Vagina (tissue), 2 donors: ENCODE measurements around the gene TGM6. TPM values are rescaled to one million over a fixed set of nuclear protein-coding genes. Genes with fewer than 3 reads are reported as not detected.

ENCODE experiments used
- DNase-seq, 2 donors: peaks; one replicate each; pipeline ENCODE4 v3.0.0-alpha.2; 2017; ENCODE audit errors: extremely low spot score in 2 of 2
- H3K27ac ChIP-seq: fragments of 200-600 bp; sonication (generic); one replicate; pipeline ENCODE4 v1.5.1; 2019
- H3K27me3 ChIP-seq: fragments of 200-600 bp; sonication (generic); one replicate; pipeline ENCODE4 v1.5.1; 2019
- H3K36me3 ChIP-seq, 2 donors: fragments of 200-600 bp; sonication (generic); one replicate each; pipeline ENCODE4 v1.5.1; 2017 to 2019
- H3K4me1 ChIP-seq: fragments of 200-600 bp; sonication (generic); one replicate; pipeline ENCODE4 v1.5.1; 2019
- H3K4me3 ChIP-seq, 2 donors: fragments of 200-600 bp; sonication (generic); 1 replicate in 1 of 2; 2 replicates in 1 of 2; pipeline ENCODE4 v1.5.1; 2016 to 2019
- H3K9me3 ChIP-seq: fragments of 200-600 bp; sonication (generic); one replicate; pipeline ENCODE4 v1.5.1; 2019
- POLR2A ChIP-seq, 2 donors: fragments of 450-650 bp; IDR thresholded peaks; one replicate each; pipeline ENCODE4 v1.6.1; 2017; ENCODE audit warnings: antibody characterized with exemption in 2 of 2, mild to moderate bottlenecking in 2 of 2, moderate library complexity in 2 of 2
- POLR2AphosphoS5 ChIP-seq, 2 donors: sonication (generic); formaldehyde crosslinking; IDR thresholded peaks; one replicate each; pipeline ENCODE4 v1.9.0; 2017; ENCODE audit warnings: antibody characterized with exemption in 2 of 2, mild to moderate bottlenecking in 2 of 2, low read depth in 1 of 2; ENCODE audit not compliant: insufficient read depth in 1 of 2
- intact Hi-C: fragments of 100-400 bp; cut with DNase I; formaldehyde crosslinking; loops from one replicate; pipeline ENCODE4 v1.15.1; 2023
- total RNA-seq: library from RNA; depleted of rRNA; stranded (reverse); fragments of >200 nt; gene quantifications from one replicate; pipeline ENCODE4 v1.2.3, GENCODE V29; 2016
- TF ChIP-seq, protein P1 (sequence below), 3 experiments: fragments of 450-650 bp in 2 of 3; fragments of 200-600 bp in 1 of 3; sonication (generic) in 1 of 3; IDR thresholded peaks; one replicate each; pipeline ENCODE4 v1.5.1; 2017 to 2019; ENCODE audit warnings: antibody characterized with exemption in 3 of 3, mild to moderate bottlenecking in 2 of 3, moderate library complexity in 2 of 3

Gene TGM6
- total RNA-seq, 1 donor from 2014 or later: not detected

DNA sequence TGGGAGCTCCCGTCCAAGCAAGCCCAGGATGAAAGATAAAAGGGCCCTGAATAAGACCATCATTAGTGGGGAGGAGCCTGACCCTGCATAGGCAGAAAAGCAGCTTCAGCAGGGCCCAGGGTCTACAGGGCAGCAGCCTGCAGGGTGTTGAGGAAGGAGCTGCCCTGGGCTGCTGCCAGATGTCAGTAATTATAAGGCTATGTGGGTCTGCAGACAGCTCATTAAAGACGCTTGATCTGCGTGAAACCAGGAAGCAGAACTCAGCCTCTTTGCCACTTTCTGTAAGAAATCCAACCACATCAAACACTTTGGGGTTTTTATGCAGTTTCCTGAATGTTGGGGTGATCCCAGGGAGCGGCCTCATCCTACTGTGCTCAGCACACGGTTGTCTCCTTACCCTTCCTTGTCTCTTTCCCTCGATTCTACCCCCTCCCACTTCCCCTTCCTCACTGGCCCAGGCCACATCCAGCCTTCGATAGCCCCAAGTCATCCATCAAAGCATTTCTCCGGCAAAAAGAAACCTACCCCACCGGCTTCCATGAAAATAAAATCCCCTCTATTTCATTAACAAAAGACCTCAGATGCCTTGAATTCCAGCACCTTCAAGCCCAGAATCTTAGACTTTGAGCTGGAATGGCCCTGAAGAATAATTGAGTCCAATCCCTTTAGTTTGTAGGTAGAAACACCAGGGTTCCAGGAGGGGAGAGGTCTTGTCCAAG, 1.0 kb upstream of the TGM6 start:
- Histone ChIP-seq H3K36me3 (no peaks in the 10 kb centered on the region), H3K27ac (no peak overlapping the region), H3K4me1 (no peaks in the 10 kb centered on the region), H3K27me3 (no peaks in the 10 kb centered on the region), H3K9me3 (no peaks in the 10 kb centered on the region), H3K4me3 (no peak overlapping the region)
- TF ChIP-seq, protein P1, sequence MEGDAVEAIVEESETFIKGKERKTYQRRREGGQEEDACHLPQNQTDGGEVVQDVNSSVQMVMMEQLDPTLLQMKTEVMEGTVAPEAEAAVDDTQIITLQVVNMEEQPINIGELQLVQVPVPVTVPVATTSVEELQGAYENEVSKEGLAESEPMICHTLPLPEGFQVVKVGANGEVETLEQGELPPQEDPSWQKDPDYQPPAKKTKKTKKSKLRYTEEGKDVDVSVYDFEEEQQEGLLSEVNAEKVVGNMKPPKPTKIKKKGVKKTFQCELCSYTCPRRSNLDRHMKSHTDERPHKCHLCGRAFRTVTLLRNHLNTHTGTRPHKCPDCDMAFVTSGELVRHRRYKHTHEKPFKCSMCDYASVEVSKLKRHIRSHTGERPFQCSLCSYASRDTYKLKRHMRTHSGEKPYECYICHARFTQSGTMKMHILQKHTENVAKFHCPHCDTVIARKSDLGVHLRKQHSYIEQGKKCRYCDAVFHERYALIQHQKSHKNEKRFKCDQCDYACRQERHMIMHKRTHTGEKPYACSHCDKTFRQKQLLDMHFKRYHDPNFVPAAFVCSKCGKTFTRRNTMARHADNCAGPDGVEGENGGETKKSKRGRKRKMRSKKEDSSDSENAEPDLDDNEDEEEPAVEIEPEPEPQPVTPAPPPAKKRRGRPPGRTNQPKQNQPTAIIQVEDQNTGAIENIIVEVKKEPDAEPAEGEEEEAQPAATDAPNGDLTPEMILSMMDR (IDR thresholded peaks at IDR 0.05): no peak
- TF ChIP-seq POLR2AphosphoS5 (IDR thresholded peaks at IDR 0.05; ENCODE audit: insufficient read depth in 1 of 2, low read depth in 1 of 2) (no peak), POLR2A (IDR thresholded peaks at IDR 0.05) (no peak)
- intact Hi-C loops: no loop called here
- DNase-seq: peak in 1 of 2 donors; percentile 22

DNA sequence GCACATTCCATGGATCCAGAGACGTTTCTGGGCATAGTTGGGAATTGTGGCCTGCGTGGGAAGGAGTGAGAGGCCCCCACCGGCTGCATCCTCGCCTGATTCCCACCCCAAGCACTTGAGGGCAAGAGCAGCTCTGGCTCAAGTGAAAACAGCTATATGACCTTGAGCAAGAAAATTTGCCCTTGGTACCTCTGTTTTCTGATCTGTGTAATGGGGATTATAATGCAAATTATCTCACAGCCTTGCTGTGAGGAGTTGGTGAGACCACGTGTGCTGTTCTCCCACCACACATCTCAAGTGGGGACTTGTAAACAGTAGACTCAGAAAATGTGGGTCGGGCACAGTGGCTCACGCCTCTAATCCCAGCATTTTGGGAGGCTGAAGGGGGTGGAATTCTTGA, 602 bp downstream of the TGM6 start:
- Histone ChIP-seq H3K36me3 (no peaks in the 10 kb centered on the region), H3K9me3 (no peaks in the 10 kb centered on the region), H3K27me3 (no peaks in the 10 kb centered on the region), H3K27ac (no peak overlapping the region), H3K4me1 (no peaks in the 10 kb centered on the region), H3K4me3 (no peak overlapping the region)
- DNase-seq: peak in 1 of 2 donors; percentile 25
- TF ChIP-seq POLR2A (IDR thresholded peaks at IDR 0.05) (no peak), POLR2AphosphoS5 (IDR thresholded peaks at IDR 0.05; ENCODE audit: insufficient read depth in 1 of 2, low read depth in 1 of 2) (no peak)
- TF ChIP-seq, protein P1 (IDR thresholded peaks at IDR 0.05): no peak
- intact Hi-C loops: no loop called here

DNA sequence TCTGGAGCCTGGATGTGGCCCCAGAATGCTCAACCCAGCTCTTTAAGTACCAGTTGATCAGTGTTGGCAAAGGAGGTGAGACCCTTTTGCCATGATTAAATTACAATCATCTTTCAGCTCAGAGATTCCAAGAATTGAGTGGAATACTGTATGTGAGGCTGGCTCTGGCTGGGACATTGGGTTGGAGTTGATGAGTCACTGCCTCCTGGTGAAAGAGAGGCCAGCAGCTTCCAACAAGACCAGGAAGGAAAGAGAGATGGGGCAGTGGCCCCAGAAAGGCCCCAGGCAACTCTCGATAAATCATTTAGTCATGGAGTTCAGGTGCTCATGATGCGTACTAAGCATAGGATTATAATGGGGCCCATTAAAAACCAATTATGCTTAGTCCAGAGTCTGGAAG, 2.1 kb downstream of the TGM6 start:
- Histone ChIP-seq H3K4me3 (no peak overlapping the region), H3K27me3 (no peaks in the 10 kb centered on the region), H3K36me3 (no peaks in the 10 kb centered on the region), H3K27ac (no peak overlapping the region), H3K4me1 (no peaks in the 10 kb centered on the region), H3K9me3 (no peaks in the 10 kb centered on the region)
- intact Hi-C loops: no loop called here
- peak in 1 of 2 donors; percentile 13 for DNase-seq
- TF ChIP-seq POLR2A (IDR thresholded peaks at IDR 0.05): no peak
- TF ChIP-seq, protein P1 (IDR thresholded peaks at IDR 0.05): no peak
- no peak for TF ChIP-seq POLR2AphosphoS5 (IDR thresholded peaks at IDR 0.05; ENCODE audit: insufficient read depth in 1 of 2, low read depth in 1 of 2)

DNA sequence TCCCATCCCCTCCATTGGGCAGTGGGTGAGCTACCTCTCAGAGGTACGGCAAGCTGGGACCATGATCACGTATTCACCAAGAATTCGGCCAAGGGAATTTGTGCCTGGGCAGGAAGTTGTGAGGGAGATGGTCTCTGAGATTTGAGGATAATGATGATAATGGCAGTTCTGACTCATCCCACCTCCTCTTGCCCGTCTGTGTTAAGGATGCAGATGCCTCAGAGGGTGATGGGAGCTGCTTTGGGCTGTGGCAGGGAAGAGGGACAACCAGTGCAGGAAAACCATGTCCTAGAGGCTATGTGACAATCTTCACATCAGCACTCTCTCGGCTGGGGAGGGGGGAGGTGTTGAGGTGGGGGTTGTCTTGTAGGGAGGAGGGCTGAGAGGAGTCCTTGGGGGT, 4.3 kb downstream of the TGM6 start:
- Histone ChIP-seq H3K4me1 (no peaks in the 10 kb centered on the region), H3K9me3 (no peaks in the 10 kb centered on the region), H3K27me3 (no peaks in the 10 kb centered on the region), H3K36me3 (no peaks in the 10 kb centered on the region), H3K27ac (no peak overlapping the region), H3K4me3 (no peak overlapping the region)
- intact Hi-C loops: no loop called here
- no peak for TF ChIP-seq POLR2AphosphoS5 (IDR thresholded peaks at IDR 0.05; ENCODE audit: insufficient read depth in 1 of 2, low read depth in 1 of 2)
- TF ChIP-seq, protein P1 (IDR thresholded peaks at IDR 0.05): no peak
- no peak for TF ChIP-seq POLR2A (IDR thresholded peaks at IDR 0.05)
- no peak for DNase-seq

DNA sequence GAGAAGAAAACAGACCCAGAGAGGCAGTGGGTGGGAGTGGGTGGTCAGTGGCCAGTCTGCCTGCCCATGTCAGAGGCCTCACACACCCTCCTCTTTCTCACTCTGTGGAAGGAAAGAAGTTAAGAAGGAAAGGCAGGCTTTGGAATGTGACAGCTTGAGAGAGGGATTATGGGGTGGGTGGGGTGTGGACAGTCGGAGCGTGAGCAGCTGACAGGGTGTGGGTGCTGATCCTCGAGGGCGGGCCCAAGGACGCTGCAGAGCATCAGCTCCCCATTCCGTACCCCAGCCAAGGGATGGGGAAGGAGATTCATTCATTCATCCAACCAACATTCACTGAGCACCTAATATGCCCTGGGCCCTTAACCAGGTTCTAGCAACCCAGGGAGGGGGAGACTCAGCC, 4.8 kb downstream of the TGM6 start:
- Histone ChIP-seq H3K27ac (no peak overlapping the region), H3K9me3 (no peaks in the 10 kb centered on the region), H3K36me3 (no peaks in the 10 kb centered on the region), H3K27me3 (no peaks in the 10 kb centered on the region), H3K4me1 (no peaks in the 10 kb centered on the region), H3K4me3 (no peak overlapping the region)
- DNase-seq: no peak
- intact Hi-C loops: no loop called here
- TF ChIP-seq POLR2A (IDR thresholded peaks at IDR 0.05): no peak
- TF ChIP-seq, protein P1 (IDR thresholded peaks at IDR 0.05): no peak
- TF ChIP-seq POLR2AphosphoS5 (IDR thresholded peaks at IDR 0.05; ENCODE audit: insufficient read depth in 1 of 2, low read depth in 1 of 2): no peak
